ENCODE data around the gene PAEP. TPM values are rescaled to one million over a fixed set of nuclear protein-coding genes. Genes with fewer than 3 reads are reported as not detected.

Gene PAEP
- total RNA-seq, 6 experiments from 2014 or later, result not detected

DNA sequence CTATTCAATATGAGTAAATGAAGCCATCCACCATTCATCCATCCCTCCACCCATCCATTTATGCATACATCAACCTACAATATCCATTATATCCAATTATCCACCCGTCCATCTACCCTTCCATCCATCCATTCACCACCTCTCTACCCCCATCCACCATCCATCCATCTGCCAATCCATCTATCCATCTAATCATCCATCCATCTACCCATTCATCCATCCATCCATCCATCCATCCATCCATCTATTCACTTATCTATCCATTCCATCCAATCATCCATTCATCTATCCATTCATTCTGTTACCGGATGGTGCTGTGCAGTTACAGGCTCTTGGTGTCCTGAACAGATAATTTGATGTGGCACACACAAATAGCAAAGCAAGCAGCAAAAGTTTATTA, 10.7 kb downstream of the PAEP start:
- H3K36me3 ChIP-seq, result no peaks in the 10 kb centered on the region
- intact Hi-C loops (cut with DNase I), result no loop called here
- no peaks in the 10 kb centered on the region for H3K4me1 ChIP-seq
- no peak for ATAC-seq
- no peaks in the 10 kb centered on the region for H3K9me3 ChIP-seq
- no peak for DNase-seq
- H3K27me3 ChIP-seq, result no peaks in the 10 kb centered on the region
- WGBS (ENCODE audit: insufficient coverage, low coverage, low lambda C conversion rate, missing lambda C conversion rate), result 55% methylated on average over 2 of the region's 2 CpGs
- no peak overlapping the region for H3K27ac ChIP-seq
- no peak overlapping the region for H3K4me3 ChIP-seq
- TF ChIP-seq, protein P1, sequence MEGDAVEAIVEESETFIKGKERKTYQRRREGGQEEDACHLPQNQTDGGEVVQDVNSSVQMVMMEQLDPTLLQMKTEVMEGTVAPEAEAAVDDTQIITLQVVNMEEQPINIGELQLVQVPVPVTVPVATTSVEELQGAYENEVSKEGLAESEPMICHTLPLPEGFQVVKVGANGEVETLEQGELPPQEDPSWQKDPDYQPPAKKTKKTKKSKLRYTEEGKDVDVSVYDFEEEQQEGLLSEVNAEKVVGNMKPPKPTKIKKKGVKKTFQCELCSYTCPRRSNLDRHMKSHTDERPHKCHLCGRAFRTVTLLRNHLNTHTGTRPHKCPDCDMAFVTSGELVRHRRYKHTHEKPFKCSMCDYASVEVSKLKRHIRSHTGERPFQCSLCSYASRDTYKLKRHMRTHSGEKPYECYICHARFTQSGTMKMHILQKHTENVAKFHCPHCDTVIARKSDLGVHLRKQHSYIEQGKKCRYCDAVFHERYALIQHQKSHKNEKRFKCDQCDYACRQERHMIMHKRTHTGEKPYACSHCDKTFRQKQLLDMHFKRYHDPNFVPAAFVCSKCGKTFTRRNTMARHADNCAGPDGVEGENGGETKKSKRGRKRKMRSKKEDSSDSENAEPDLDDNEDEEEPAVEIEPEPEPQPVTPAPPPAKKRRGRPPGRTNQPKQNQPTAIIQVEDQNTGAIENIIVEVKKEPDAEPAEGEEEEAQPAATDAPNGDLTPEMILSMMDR (IDR thresholded peaks at IDR 0.05), result no peak
- no peak for TF ChIP-seq POLR2A (IDR thresholded peaks at IDR 0.05)

DNA sequence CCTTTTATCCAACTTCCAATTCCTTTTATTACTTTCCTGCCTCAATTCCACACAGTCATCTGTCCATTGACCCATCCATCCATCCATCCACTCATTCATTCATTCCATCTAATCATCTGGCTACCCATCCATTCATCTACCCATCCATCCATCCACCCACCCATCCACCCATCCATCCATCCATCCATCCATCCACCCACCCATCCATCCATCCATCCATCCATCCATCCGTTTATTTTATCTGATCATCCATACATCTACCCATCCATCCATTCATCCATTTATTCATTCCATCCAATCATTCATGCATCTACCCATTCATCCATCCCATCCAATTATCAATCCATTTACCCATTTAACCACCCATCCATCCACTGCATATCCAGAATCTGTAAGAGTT, 11.6 kb downstream of the PAEP start:
- intact Hi-C loops (cut with DNase I), result no loop called here

DNA sequence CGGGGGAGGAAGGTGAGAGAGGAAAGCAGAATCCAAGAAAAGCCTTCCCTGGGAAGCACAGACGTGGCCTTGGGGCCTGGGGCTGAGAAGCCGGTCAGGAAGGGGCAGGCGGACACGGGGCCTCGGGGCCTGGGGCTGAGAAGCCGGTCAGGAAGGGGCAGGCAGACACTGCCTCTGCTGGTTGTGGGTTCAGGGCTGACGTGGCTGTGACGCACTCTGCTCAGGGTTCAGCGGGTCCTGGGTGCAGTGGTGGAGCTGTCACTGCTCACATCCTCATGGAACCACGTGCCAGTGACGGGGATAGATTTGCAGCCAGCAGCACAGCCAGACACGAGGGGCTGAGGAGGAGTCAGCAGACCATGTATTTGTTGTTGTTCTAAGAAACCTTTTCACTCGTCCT, 12.8 kb downstream of the PAEP start:
- intact Hi-C loops (cut with DNase I), result no loop called here
- H3K4me1 ChIP-seq, result no peaks in the 10 kb centered on the region
- TF ChIP-seq, protein P1 (IDR thresholded peaks at IDR 0.05), result no peak
- TF ChIP-seq POLR2A (IDR thresholded peaks at IDR 0.05), result no peak
- DNase-seq (peak in 1 of 3 donors; percentile 32), ATAC-seq (peak in 1 of 4 donors; percentile 29)
- no peak overlapping the region for H3K27ac ChIP-seq
- WGBS (ENCODE audit: insufficient coverage, low coverage, low lambda C conversion rate, missing lambda C conversion rate), result 47% methylated on average over 5 of the region's 14 CpGs
- H3K4me3 ChIP-seq, result no peak overlapping the region
- no peaks in the 10 kb centered on the region for H3K36me3 ChIP-seq
- no peaks in the 10 kb centered on the region for H3K9me3 ChIP-seq
- no peaks in the 10 kb centered on the region for H3K27me3 ChIP-seq

More for the DNA sequence above, 11.6 kb downstream of the PAEP start:
- Histone ChIP-seq H3K27ac (no peak overlapping the region), H3K36me3 (no peaks in the 10 kb centered on the region), H3K4me1 (no peaks in the 10 kb centered on the region), H3K27me3 (no peaks in the 10 kb centered on the region), H3K9me3 (no peaks in the 10 kb centered on the region), H3K4me3 (no peak overlapping the region)
- whole genome bisulfite sequencing (ENCODE audit: insufficient coverage, low coverage, low lambda C conversion rate, missing lambda C conversion rate), result 42% methylated on average over 1 of the region's 1 CpG
- no peak for ATAC-seq
- TF ChIP-seq, protein P1 (IDR thresholded peaks at IDR 0.05), result no peak
- TF ChIP-seq POLR2A (IDR thresholded peaks at IDR 0.05), result no peak
- DNase-seq, result no peak

DNA sequence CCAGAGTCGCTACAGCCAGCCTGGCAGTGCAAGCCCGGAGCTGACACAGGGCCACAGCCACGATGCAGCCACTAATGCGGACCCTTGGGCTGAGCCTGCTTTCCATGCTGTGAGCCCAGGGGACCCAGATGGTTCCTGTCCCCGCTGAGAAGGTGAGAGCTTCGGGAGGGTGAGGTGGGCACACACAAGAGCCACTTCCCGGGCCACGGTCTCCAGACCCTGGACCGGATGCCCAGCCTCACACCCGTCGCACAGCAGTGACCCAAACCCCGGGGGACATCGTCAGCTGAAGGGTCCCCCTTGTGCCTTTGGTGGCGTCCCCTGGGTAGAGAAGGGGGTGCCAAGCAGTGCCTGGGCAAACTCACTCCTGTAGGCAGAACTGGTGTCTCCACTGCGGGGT, 13.4 kb downstream of the PAEP start:
- 100% methylated on average over 1 of the region's 15 CpGs for WGBS (ENCODE audit: insufficient coverage, low coverage, low lambda C conversion rate, missing lambda C conversion rate)
- H3K27me3 ChIP-seq, result no peaks in the 10 kb centered on the region
- ATAC-seq (no peak), DNase-seq (peak in 1 of 3 donors; percentile 37)
- no peaks in the 10 kb centered on the region for H3K4me1 ChIP-seq
- no peaks in the 10 kb centered on the region for H3K9me3 ChIP-seq
- no peak overlapping the region for H3K27ac ChIP-seq
- intact Hi-C loops (cut with DNase I), result no loop called here
- H3K36me3 ChIP-seq, result no peaks in the 10 kb centered on the region
- TF ChIP-seq, protein P1 (IDR thresholded peaks at IDR 0.05), result no peak
- TF ChIP-seq POLR2A (IDR thresholded peaks at IDR 0.05), result no peak
- no peak overlapping the region for H3K4me3 ChIP-seq

All from right lobe of liver (tissue), 6 donors.